Stimulated activated CD4-positive, alpha-beta T cell treated with anti-CD3 and anti-CD28 coated beads, Interleukin-4, amount 100 ng/mL, for 24 hours (primary cell): ENCODE data around the gene DBNL.
A peak's percentile ranks its signal among the peaks of the same experiment; 100 is the strongest.

Experiments used
- DNase-seq: peaks from one replicate; pipeline ENCODE4 v3.0.0-alpha.2; 2020

Gene DBNL

DNA sequence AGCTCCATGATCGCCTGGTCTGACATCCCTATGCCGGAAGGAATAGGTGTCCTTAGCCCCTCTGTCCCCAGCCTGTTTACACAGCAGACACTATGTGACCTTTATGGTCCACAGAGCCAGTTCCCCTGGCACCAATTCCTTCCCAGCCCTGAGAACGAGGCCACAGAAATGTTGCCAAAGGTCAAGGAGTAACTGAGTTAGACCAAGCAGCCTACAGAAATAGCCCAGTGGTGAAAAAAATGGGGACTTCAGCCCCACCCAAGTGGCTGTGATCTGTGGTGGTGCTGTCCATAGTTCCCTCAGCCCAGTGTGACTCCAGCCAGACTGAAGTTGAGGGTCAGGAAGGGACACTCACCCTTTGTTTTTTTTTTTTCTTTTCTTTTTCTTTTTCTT, 18.4 kb downstream of the DBNL start:
- DNase-seq: no peak

DNA sequence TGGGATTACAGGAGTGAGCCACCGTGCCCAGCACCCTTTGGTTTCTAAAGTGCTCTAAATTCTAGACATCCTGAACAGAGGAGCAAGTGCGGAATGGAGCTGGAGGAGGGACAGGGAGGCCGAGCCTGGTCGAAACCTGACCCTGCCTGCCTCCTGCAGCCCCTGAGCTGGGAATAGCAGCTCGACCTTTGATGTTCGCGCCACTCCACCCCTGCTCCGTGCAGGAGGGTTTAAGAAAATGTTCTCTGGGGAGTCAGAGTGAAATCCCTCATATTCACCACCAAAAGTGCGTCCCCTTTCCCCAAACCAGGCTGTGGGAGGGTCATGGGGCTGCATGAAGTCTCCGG, 19.0 kb downstream of the DBNL start:
- no peak for DNase-seq

GRCh38 chr7:44063894-44064651, 19.6 kb downstream of the DBNL start:
- no peak for DNase-seq

DNA sequence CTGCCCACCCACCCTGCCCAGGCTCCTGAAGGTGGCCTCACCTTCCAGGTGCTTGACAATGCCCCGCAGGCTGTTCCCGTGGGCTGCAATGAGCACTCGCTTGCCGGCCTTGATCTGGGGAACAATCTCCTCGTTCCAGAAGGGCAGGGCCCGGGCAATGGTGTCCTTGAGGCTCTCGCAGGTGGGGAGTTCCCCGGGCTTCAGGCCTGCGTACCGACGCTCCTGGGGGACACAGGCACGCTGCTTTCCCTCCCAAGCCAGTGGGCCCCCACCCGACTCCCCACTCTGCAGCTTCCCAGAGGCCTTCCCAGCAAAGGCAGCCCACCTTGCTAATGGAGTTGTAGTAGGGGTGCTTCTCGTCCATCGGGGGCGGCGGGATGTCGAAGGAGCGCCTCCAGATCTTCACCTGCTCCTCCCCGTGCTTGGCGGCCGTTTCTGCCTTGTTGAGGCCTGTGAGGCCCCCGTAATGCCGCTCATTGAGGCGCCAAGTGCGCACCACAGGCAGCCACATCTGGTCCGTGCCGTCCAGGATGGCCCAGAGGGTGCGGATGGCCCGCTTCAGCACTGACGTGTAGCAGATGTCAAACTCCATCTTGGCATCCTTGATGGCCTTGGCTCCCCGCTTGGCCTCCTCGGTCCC, 20.4 kb downstream of the DBNL start:
- no peak for DNase-seq

GRCh38 chr7:44065431-44066110, 21.1 kb downstream of the DBNL start, which contains the start of gene PGAM2:
PGAM2 (minus strand) TSS chr7:44065567; CDS start chr7:44065529, 38 bp downstream.
- DNase-seq: no peak

GRCh38 chr7:44066111-44066460, 21.6 kb downstream of the DBNL start:
- DNase-seq: no peak

DNA sequence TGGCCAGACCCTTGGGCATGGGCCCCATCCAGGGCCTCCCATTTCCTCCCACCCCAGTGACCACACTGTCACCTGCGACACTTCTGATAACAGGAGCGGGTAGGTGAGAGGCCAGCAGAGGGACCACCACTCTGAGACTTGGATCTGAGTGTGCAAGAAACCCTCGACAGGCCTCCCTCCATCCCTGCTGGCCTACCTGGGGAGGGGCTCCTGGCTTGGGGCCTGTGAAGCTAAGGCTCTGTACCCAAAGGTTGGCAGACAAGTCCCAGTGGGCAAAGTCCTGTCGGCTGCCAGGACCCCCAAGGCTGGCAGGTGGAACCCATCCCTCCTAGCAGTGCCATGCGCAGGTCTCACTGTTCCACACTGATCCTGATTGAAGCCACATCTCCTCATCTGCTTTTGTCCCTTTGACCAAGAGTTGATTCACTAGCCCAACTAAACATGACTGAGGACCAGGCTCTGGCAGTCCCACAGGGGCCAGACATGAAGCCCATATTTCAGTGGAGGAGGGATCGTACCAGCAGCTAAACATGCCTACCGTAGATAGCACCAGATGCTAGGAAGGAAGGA, 22.1 kb downstream of the DBNL start:
- DNase-seq: no peak

GRCh38 chr7:44067064-44067951, 22.8 kb downstream of the DBNL start:
- DNase-seq: no peak

DNA sequence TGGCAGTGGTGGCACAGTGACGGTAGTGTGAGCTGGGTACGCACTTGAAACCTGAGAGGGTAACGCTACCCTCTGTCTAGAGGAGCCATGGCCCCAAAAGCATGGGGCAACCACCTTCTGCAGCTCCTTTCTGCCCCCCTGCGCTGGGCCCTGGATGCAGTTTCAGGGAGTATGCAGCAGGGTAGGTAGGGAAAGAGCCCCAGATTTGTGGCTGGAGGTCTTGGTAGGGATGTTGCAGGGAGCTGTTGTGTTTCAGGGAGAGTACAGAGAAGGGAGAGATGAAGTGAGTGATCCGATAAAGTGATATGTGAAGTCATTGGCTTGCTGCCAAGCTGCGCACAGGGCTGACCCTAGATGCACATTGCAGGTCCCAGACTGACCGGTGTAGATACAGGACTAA, 23.6 kb downstream of the DBNL start:
- no peak for DNase-seq

DNA sequence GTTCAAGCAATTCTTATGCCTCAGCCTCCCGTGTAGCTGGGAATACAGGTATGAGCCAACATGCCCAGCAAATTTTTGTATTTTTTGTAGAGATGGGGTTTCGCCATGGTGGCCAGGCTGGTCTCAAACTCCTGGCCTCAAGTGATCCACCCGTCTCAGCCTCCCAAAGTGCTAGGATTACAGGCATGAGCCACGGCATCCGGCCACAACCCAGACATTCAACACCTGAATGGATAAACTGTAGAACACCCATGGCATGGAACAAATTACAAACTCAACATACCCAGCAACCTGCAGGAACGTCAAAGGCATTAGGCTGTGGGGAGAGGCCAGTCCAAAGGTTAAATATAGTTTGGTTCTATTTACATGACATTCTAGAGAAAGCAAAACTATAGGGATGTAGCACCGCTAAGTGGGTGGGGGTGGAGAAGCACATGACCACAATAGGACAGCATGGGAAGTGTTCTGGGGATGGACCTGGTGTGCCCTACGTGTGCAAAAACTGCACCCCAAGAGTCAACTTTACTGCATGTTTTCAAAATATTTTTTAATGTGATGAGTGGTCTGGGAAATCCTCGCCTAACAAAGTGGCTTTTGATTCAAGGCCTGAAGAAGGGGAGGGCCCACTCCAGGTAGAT, 27.3 kb downstream of the DBNL start:
- no peak for DNase-seq

GRCh38 chr7:44072364-44073231, 28.1 kb downstream of the DBNL start:
- DNase-seq: peak; percentile 37

DNA sequence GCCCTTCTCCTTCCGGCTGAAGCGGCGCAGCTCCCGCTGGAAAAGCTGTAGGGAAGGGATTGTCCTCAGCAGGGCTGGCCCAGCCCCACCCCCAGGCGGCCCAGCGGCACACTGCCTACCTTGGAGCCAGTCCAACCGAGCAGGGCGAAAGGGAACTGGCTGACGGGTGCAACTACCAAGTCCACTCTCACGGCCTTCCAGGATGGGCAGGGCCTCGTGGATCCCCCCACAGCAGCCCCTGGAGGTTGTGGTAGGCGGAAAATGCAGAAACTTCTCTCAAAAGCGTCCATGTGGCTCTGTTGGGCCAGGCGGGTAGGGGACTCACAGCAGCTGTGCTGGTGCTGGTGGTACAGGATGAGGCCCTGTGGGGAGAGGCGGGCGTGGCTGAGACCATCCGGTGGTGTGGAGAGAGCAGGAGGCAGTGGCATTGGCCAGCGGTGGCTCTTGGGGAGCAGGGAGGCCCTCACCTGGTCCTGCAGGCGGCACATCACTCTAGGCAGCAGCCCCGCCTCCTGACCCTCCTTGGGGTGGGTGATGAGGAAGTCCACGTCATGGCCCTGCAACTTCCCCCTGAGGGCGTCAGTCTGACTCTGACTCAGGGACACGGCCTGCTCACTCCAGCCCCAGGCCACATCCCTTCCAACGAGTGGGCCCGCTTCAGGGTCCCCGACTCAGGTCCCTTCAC, 29.3 kb downstream of the DBNL start:
- no peak for DNase-seq

DNA sequence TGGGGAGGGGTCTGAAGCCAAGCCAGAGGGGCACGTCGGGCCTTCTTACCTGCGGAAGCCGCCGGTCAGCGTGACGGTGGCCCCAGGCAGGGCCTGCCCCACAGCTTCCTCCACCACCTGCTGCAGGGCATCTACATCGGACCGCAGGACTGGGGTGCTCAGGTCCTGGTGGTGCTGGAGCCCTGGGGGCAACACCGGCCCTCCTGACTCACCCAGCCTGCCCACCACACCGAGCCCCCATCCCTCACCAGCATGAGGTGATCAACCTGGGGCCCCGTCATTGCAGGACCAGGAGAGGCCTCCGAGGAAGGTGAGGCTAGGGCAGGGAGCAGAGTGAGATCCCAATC, 29.8 kb downstream of the DBNL start:
- DNase-seq: no peak

DNA sequence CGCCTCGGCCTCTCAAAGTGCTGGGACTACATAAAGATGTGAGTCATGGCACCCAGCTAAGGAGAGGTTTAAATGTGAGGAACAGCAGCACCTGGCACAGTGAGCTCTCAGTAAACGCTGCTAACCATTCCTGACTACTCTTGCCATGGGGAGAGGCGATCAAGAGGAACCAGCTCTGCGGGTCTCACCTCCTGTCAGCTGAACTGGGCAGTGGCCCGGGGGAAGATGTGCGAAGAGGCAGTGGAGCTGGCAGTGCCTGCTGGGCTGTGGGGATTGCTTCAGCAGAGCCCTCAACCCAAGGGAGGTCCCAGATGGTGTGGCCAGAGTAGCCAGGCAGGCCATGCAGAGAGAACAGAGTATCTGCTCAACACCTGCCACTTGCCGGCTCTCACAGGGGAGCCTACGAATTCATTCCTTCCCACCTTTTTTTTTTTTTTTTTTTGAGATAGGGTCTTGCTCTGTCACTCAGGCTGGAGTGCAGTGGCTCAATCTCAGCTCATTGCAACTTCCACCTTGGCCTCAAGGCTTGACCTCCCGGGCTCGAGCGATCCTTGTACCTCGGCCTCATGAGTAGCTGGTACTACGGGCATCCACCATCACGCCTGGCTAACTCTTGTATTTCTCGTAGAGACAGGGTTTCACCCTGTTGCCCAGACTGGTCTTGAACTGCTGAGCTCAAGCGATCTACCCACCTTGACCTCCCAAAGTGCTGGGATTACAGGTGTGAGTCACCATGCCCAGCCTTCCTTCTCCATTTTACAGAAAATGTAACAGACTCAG, 31.0 kb downstream of the DBNL start:
- no peak for DNase-seq

DNA sequence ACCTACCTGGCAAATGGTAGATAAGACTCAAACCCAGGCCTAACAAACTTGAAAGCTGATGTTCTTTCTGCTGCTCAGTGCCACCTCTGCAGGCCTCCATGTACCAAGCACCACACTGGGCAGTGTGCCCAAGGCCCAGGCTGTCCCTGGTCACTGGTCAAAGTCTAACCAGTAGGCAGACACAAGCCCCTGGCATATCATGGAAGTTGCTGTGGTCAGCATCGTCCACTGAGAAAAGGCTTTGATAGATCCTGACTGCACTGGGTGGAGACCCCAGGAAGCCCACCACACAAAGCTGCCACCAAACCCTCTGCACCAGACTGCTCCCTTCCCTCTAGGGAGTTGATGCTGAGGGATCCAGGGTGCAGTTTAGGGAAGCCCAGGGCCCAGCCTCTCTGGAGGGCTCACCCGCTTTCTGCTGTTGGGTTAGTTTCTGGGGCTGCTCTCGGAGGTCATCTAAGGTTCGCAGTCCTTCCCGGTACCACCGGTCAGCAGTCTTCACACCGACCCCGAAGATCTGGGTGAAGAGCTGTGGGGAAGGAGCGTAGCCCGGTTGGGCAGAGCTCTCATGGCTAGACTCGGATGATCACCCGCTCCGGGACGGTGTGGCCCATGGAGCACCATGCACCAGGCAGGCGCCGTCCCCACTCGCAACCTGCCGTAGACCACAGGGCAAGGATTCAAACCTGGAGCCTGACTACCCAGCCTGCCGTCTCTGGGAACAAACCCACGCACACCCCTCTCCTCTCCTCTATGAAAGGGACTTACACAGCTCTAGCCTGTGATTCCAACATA, 31.8 kb downstream of the DBNL start:
- no peak for DNase-seq

- DNase-seq: no peak
Measured at GRCh38 chr7:44077061-44077460, 32.6 kb downstream of the DBNL start.

DNA sequence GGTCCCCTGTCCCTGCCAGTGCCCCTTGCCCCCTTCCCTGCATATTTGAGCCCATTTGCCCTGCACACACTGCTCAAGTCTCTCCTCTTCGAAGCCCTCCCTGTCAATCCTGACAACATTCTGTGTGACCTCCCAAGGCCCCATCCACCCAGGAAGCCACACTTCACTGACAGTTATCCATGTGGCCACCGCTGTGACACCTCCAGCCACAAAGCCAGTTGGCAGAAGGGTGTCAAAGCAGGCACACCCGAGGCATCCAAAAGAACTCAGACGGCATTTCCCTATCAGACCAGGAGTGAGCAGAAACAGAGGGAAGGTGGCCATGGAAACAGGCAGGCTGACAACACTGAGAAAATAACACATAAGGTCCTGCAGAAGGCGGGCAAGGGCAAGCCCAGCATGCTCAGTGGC, 33.2 kb downstream of the DBNL start:
- no peak for DNase-seq

GRCh38 chr7:44078521-44078920, 34.0 kb downstream of the DBNL start:
- no peak for DNase-seq
